Ishikawa (cell line): ENCODE results near the gene TSPYL1.

ENCODE experiments used
- RAD21 ChIP-seq: IDR thresholded peaks from 2 replicates; pipeline ENCODE4 v1.6.1; 2012; ENCODE audit warnings: low read depth
- TEAD4 ChIP-seq: IDR thresholded peaks from 2 replicates; pipeline ENCODE4 v1.6.1; 2012
- TF ChIP-seq, protein P1 (sequence below): IDR thresholded peaks from 2 replicates; pipeline ENCODE4 v1.6.1; 2012; ENCODE audit warnings: low read depth, mild to moderate bottlenecking

DNA sequence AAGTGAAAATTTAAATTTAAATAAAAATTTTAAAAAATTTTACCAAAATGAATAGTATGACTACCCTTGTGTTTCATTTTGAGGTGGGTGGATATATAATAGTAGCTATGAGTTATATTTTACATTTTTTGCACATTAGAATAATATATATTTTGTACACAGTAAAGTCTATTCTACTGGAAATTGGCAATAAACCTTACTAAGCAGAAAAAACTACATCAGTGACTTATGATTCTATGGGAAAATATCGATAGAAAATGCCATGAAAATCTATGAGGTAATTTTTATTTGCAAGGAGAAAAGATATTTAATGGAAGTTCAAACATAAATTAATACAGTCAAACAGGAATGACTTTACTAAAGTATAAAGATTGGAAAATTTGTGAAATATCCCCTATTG, 23.0 kb downstream of the TSPYL1 start:
- TF ChIP-seq TEAD4 (no peak), RAD21 (no peak)
- TF ChIP-seq, protein P1, sequence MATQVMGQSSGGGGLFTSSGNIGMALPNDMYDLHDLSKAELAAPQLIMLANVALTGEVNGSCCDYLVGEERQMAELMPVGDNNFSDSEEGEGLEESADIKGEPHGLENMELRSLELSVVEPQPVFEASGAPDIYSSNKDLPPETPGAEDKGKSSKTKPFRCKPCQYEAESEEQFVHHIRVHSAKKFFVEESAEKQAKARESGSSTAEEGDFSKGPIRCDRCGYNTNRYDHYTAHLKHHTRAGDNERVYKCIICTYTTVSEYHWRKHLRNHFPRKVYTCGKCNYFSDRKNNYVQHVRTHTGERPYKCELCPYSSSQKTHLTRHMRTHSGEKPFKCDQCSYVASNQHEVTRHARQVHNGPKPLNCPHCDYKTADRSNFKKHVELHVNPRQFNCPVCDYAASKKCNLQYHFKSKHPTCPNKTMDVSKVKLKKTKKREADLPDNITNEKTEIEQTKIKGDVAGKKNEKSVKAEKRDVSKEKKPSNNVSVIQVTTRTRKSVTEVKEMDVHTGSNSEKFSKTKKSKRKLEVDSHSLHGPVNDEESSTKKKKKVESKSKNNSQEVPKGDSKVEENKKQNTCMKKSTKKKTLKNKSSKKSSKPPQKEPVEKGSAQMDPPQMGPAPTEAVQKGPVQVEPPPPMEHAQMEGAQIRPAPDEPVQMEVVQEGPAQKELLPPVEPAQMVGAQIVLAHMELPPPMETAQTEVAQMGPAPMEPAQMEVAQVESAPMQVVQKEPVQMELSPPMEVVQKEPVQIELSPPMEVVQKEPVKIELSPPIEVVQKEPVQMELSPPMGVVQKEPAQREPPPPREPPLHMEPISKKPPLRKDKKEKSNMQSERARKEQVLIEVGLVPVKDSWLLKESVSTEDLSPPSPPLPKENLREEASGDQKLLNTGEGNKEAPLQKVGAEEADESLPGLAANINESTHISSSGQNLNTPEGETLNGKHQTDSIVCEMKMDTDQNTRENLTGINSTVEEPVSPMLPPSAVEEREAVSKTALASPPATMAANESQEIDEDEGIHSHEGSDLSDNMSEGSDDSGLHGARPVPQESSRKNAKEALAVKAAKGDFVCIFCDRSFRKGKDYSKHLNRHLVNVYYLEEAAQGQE, result no peak
